Activated T-cell treated with anti-CD3 and anti-CD28 coated beads, Interleukin-2, amount 50 U/mL, for 4 hours (primary cell): Measurements from ENCODE around the gene ATRNL1. TPM values are rescaled to one million over a fixed set of nuclear protein-coding genes. Genes with fewer than 3 reads are reported as not detected.
"Not testable (repeated sequence)": the region's sequence is repeated elsewhere in the genome, so short reads cannot be mapped to it uniquely, and the experiment has no call there.

ENCODE experiments used
- ATAC-seq, 2 donors: fragments of 200-7000 bp; cut with Tn5 transposase; one replicate each; pipeline ENCODE4 v1.10.0; 2021
- DNase-seq: peaks from one replicate; pipeline ENCODE4 v3.0.0-alpha.2; 2020
- H3K27me3 Mint-ChIP-seq: one replicate; pipeline ENCODE4 v1.8.0; 2021; ENCODE audit warnings: low read depth, mixed read lengths
- H3K36me3 Mint-ChIP-seq: one replicate; pipeline ENCODE4 v1.8.0; 2022; ENCODE audit warnings: mixed read lengths; ENCODE audit not compliant: insufficient read depth
- H3K4me1 Mint-ChIP-seq: one replicate; pipeline ENCODE4 v1.8.0; 2021; ENCODE audit warnings: low read depth, mixed read lengths
- H3K4me3 Mint-ChIP-seq: one replicate; pipeline ENCODE4 v1.8.0; 2021; ENCODE audit warnings: mild to moderate bottlenecking, moderate library complexity, mixed read lengths
- H3K9me3 Mint-ChIP-seq: one replicate; pipeline ENCODE4 v1.8.0; 2021; ENCODE audit warnings: mixed read lengths
- total RNA-seq, 3 donors: library from RNA; stranded (reverse); gene quantifications; one replicate each; pipeline ENCODE4 v1.2.1, GENCODE V29; 2021

ATRNL1 gene
- total RNA-seq, 3 donors from 2014 or later = 0.11 to 0.16 TPM; not detected in 1

GRCh38 chr10:115706488-115707076 lies 613.4 kb downstream of the ATRNL1 start:
- no peaks in the 10 kb centered on the region for H3K4me1 Mint-ChIP-seq
- H3K9me3 Mint-ChIP-seq = peaks cover 3% of the 10 kb centered on the region
- no peak overlapping the region for H3K4me3 Mint-ChIP-seq
- H3K27me3 Mint-ChIP-seq = no peaks in the 10 kb centered on the region
- DNase-seq (no peak), ATAC-seq (no peak)
- H3K36me3 Mint-ChIP-seq = no peaks in the 10 kb centered on the region

- DNase-seq = no peak
- no peaks in the 10 kb centered on the region for H3K27me3 Mint-ChIP-seq
- no peak for ATAC-seq
- no peaks in the 10 kb centered on the region for H3K36me3 Mint-ChIP-seq
- H3K4me1 Mint-ChIP-seq = no peaks in the 10 kb centered on the region
- peaks cover 3% of the 10 kb centered on the region for H3K9me3 Mint-ChIP-seq
- H3K4me3 Mint-ChIP-seq = no peak overlapping the region
These were observed 617.0 kb downstream of the ATRNL1 start for GRCh38 chr10:115710136-115710535.

- peaks cover 3% of the 10 kb centered on the region for H3K9me3 Mint-ChIP-seq
- H3K27me3 Mint-ChIP-seq = no peaks in the 10 kb centered on the region
- no peaks in the 10 kb centered on the region for H3K4me1 Mint-ChIP-seq
- DNase-seq = no peak
- no peaks in the 10 kb centered on the region for H3K36me3 Mint-ChIP-seq
- H3K4me3 Mint-ChIP-seq = no peak overlapping the region
- ATAC-seq = no peak
These were observed 618.1 kb downstream of the ATRNL1 start for GRCh38 chr10:115711306-115711705.

GRCh38 chr10:115720121-115720520 lies 627.0 kb downstream of the ATRNL1 start:
- no peak for ATAC-seq

GRCh38 chr10:115727129-115727528 lies 634.0 kb downstream of the ATRNL1 start:
- DNase-seq (no peak), ATAC-seq (no peak)
- no peaks in the 10 kb centered on the region for H3K27me3 Mint-ChIP-seq
- H3K4me1 Mint-ChIP-seq = no peaks in the 10 kb centered on the region
- no peak overlapping the region for H3K4me3 Mint-ChIP-seq
- no peaks in the 10 kb centered on the region for H3K36me3 Mint-ChIP-seq
- peaks cover 8% of the 10 kb centered on the region for H3K9me3 Mint-ChIP-seq

More at GRCh38 chr10:115720121-115720520, 627.0 kb downstream of the ATRNL1 start:
- Mint-ChIP-seq H3K27me3 (no peaks in the 10 kb centered on the region), H3K4me1 (no peaks in the 10 kb centered on the region), H3K9me3 (peaks cover 4% of the 10 kb centered on the region), H3K36me3 (no peaks in the 10 kb centered on the region), H3K4me3 (no peak overlapping the region)
- no peak for DNase-seq

- Mint-ChIP-seq H3K27me3 (no peaks in the 10 kb centered on the region), H3K4me3 (no peak overlapping the region), H3K9me3 (no peaks in the 10 kb centered on the region), H3K36me3 (no peaks in the 10 kb centered on the region), H3K4me1 (no peaks in the 10 kb centered on the region)
- DNase-seq = no peak
- ATAC-seq = no peak
These were observed 650.9 kb downstream of the ATRNL1 start for GRCh38 chr10:115744089-115744488.

GRCh38 chr10:115745943-115746342 lies 652.8 kb downstream of the ATRNL1 start:
- Mint-ChIP-seq H3K27me3 (no peaks in the 10 kb centered on the region), H3K9me3 (no peaks in the 10 kb centered on the region), H3K4me1 (no peaks in the 10 kb centered on the region), H3K36me3 (no peaks in the 10 kb centered on the region), H3K4me3 (no peak overlapping the region)
- DNase-seq (no peak), ATAC-seq (no peak)

GRCh38 chr10:115747811-115748210 lies 654.6 kb downstream of the ATRNL1 start:
- no peaks in the 10 kb centered on the region for H3K4me1 Mint-ChIP-seq
- DNase-seq (no peak), ATAC-seq (no peak)
- H3K4me3 Mint-ChIP-seq = no peak overlapping the region
- no peaks in the 10 kb centered on the region for H3K27me3 Mint-ChIP-seq
- H3K36me3 Mint-ChIP-seq = no peaks in the 10 kb centered on the region
- H3K9me3 Mint-ChIP-seq = peaks cover 5% of the 10 kb centered on the region

- H3K36me3 Mint-ChIP-seq, H3K4me1 Mint-ChIP-seq, H3K4me3 Mint-ChIP-seq, ATAC-seq, DNase-seq, H3K27me3 Mint-ChIP-seq: not testable (repeated sequence)
- peaks cover 12% of the 10 kb centered on the region for H3K9me3 Mint-ChIP-seq
These were observed 665.3 kb downstream of the ATRNL1 start for GRCh38 chr10:115758488-115758887.

GRCh38 chr10:115760131-115760530 lies 667.0 kb downstream of the ATRNL1 start:
- Mint-ChIP-seq H3K36me3 (no peaks in the 10 kb centered on the region), H3K4me3 (no peak overlapping the region), H3K4me1 (no peaks in the 10 kb centered on the region), H3K9me3 (peaks cover 9% of the 10 kb centered on the region), H3K27me3 (no peaks in the 10 kb centered on the region)
- DNase-seq = no peak
- ATAC-seq = no peak

GRCh38 chr10:115761166-115761565 lies 668.0 kb downstream of the ATRNL1 start:
- ATAC-seq (no peak), DNase-seq (no peak)
- Mint-ChIP-seq H3K27me3 (no peaks in the 10 kb centered on the region), H3K4me3 (no peak overlapping the region), H3K4me1 (no peaks in the 10 kb centered on the region), H3K36me3 (no peaks in the 10 kb centered on the region), H3K9me3 (peaks cover 4% of the 10 kb centered on the region)

- H3K9me3 Mint-ChIP-seq = no peaks in the 10 kb centered on the region
- ATAC-seq (no peak), DNase-seq (no peak)
- H3K36me3 Mint-ChIP-seq = no peaks in the 10 kb centered on the region
- no peak overlapping the region for H3K4me3 Mint-ChIP-seq
- no peaks in the 10 kb centered on the region for H3K27me3 Mint-ChIP-seq
- no peaks in the 10 kb centered on the region for H3K4me1 Mint-ChIP-seq
These were observed 668.9 kb downstream of the ATRNL1 start for GRCh38 chr10:115762029-115762428.

- no peak for ATAC-seq
- Mint-ChIP-seq H3K36me3 (no peaks in the 10 kb centered on the region), H3K4me3 (no peak overlapping the region), H3K4me1 (no peaks in the 10 kb centered on the region), H3K9me3 (no peaks in the 10 kb centered on the region), H3K27me3 (no peaks in the 10 kb centered on the region)
- DNase-seq = no peak
These were observed 678.6 kb downstream of the ATRNL1 start for GRCh38 chr10:115771755-115772154.

GRCh38 chr10:115772606-115773005 lies 679.4 kb downstream of the ATRNL1 start:
- H3K4me1 Mint-ChIP-seq = no peaks in the 10 kb centered on the region
- no peaks in the 10 kb centered on the region for H3K27me3 Mint-ChIP-seq
- DNase-seq = no peak
- H3K9me3 Mint-ChIP-seq = no peaks in the 10 kb centered on the region
- H3K4me3 Mint-ChIP-seq = no peak overlapping the region
- ATAC-seq = no peak
- H3K36me3 Mint-ChIP-seq = no peaks in the 10 kb centered on the region

- no peaks in the 10 kb centered on the region for H3K27me3 Mint-ChIP-seq
These were observed 680.7 kb downstream of the ATRNL1 start for GRCh38 chr10:115773832-115774231.

GRCh38 chr10:115774721-115775120 lies 681.6 kb downstream of the ATRNL1 start:
- H3K4me3 Mint-ChIP-seq = no peak overlapping the region
- H3K4me1 Mint-ChIP-seq = no peaks in the 10 kb centered on the region
- H3K9me3 Mint-ChIP-seq = no peaks in the 10 kb centered on the region
- DNase-seq (no peak), ATAC-seq (no peak)
- H3K27me3 Mint-ChIP-seq = no peaks in the 10 kb centered on the region
- H3K36me3 Mint-ChIP-seq = no peaks in the 10 kb centered on the region

More at GRCh38 chr10:115773832-115774231, 680.7 kb downstream of the ATRNL1 start:
- H3K9me3 Mint-ChIP-seq = no peaks in the 10 kb centered on the region
- no peaks in the 10 kb centered on the region for H3K4me1 Mint-ChIP-seq
- ATAC-seq (no peak), DNase-seq (no peak)
- no peak overlapping the region for H3K4me3 Mint-ChIP-seq
- no peaks in the 10 kb centered on the region for H3K36me3 Mint-ChIP-seq
